ENCODE measurements around the gene RDH13. TPM values are rescaled to one million over a fixed set of nuclear protein-coding genes. Genes with fewer than 3 reads are reported as not detected.
"Not testable (repeated sequence)": the region's sequence is repeated elsewhere in the genome, so short reads cannot be mapped to it uniquely, and the experiment has no call there.

RDH13 gene
- total and polyA plus RNA-seq, 2 experiments from 2014 or later: 28.0 to 36.5 TPM

DNA sequence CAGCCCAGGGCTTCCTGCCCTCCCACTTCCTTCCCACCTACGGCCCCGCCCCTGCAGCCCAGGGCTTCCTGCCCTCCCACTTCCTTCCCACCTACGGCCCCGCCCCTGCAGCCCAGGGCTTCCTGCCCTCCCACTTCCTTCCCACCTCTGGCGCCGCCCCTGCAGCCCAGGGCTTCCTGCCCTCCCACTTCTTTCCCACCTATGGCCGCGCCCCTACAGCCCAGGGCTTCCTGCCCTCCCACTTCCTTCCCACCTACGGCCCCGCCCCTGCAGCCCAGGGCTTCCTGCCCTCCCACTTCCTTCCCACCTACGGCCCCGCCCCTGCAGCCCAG lies 35.8 kb downstream of the RDH13 start:
- H3K4me2 ChIP-seq; H3K36me3 ChIP-seq (ENCODE audit: insufficient read depth); H3K27me3 ChIP-seq (ENCODE audit: insufficient read depth); DNase-seq (ENCODE audit: low spot score); H3K4me3 ChIP-seq; ATAC-seq; H3K9me2 ChIP-seq (ENCODE audit: insufficient read depth); H3K4me1 ChIP-seq (ENCODE audit: insufficient read depth); H2AFZ ChIP-seq; H3K36me3 Mint-ChIP-seq (ENCODE audit: low read depth); H3K27ac ChIP-seq (ENCODE audit: low read depth); H3K4me1 Mint-ChIP-seq; H3K4me3 Mint-ChIP-seq; H3K27me3 Mint-ChIP-seq (ENCODE audit: insufficient read depth, low read depth, poor library complexity); H3K27ac Mint-ChIP-seq: not testable (repeated sequence)
- peaks cover 25% of the 10 kb centered on the region; the same call in 1 of the 2 replicates for H3F3A ChIP-seq (replicated peaks; ENCODE audit: low read depth)
- peaks cover 32% of the 10 kb centered on the region for H3K9me3 Mint-ChIP-seq
- H3K79me2 ChIP-seq (replicated peaks; ENCODE audit: insufficient read depth): peaks cover 82% of the 10 kb centered on the region
- H4K20me1 ChIP-seq (replicated peaks; ENCODE audit: insufficient read depth): peaks cover 15% of the 10 kb centered on the region

DNA sequence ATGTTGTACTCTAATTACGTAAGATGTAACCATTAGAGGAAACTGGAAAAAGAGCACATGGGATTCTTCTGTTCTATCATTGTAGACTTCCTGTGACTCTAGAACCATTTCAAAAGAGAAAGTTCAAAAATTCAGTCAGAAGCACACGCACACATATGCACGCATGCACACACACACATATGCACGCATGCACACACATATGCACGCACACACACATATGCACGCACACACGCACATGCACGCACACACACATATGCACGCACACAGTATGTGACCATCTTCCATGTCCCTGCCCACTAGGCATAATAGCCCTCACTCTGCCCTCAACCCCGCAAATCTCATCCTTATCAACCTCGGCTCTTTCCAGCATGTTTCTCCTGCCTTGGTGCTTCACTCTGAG lies 38.8 kb downstream of the RDH13 start:
- no peak overlapping the region for H3K4me2 ChIP-seq
- no peak for TF ChIP-seq ZNF331 (CRISPR knock-in tag; IDR thresholded peaks at IDR 0.05; ENCODE audit: low read depth)
- TF ChIP-seq ETS1 (IDR thresholded peaks at IDR 0.05): no peak
- no peak for TF ChIP-seq NANOG (IDR thresholded peaks at IDR 0.05; ENCODE audit: borderline replicate concordance)
- no peak for TF ChIP-seq CTCF (conservative IDR thresholded peaks at IDR 0.05; ENCODE audit: low read depth in 2 of 2)
- no peak for TF ChIP-seq JUNB (IDR thresholded peaks at IDR 0.05; ENCODE audit: unreplicated experiment)
- no peak for TF ChIP-seq POLR2AphosphoS5 (IDR thresholded peaks at IDR 0.05; ENCODE audit: low read depth)
- DNase-seq (ENCODE audit: low spot score) (no peak), ATAC-seq (no peak)
- peaks cover 86% of the 10 kb centered on the region for H3K79me2 ChIP-seq (replicated peaks; ENCODE audit: insufficient read depth)
- Mint-ChIP-seq H3K27ac (no peak overlapping the region), H3K4me1 (no peaks in the 10 kb centered on the region), H3K4me3 (no peak overlapping the region), H3K36me3 (ENCODE audit: low read depth) (peaks cover 6% of the 10 kb centered on the region), H3K9me3 (peaks cover 46% of the 10 kb centered on the region), H3K27me3 (ENCODE audit: insufficient read depth, low read depth, poor library complexity) (peaks cover 6% of the 10 kb centered on the region)
- H3K27me3 ChIP-seq (ENCODE audit: insufficient read depth): no peaks in the 10 kb centered on the region
- peaks cover 7% of the 10 kb centered on the region for H3K9me2 ChIP-seq (ENCODE audit: insufficient read depth)
- H3K27ac ChIP-seq (ENCODE audit: low read depth): no peak overlapping the region
- H2AFZ ChIP-seq: no peak overlapping the region
- H3K4me3 ChIP-seq: no peak overlapping the region
- no peaks in the 10 kb centered on the region for H3K4me1 ChIP-seq (ENCODE audit: insufficient read depth)
- H4K20me1 ChIP-seq (replicated peaks; ENCODE audit: insufficient read depth): peaks cover 3% of the 10 kb centered on the region; the same call in 1 of the 2 replicates
- 0 out of 2 replicates have a peak, but pooled peaks cover 22% of the 10 kb centered on the region for H3F3A ChIP-seq (replicated peaks; ENCODE audit: low read depth)
- H3K36me3 ChIP-seq (ENCODE audit: insufficient read depth): no peaks in the 10 kb centered on the region

DNA sequence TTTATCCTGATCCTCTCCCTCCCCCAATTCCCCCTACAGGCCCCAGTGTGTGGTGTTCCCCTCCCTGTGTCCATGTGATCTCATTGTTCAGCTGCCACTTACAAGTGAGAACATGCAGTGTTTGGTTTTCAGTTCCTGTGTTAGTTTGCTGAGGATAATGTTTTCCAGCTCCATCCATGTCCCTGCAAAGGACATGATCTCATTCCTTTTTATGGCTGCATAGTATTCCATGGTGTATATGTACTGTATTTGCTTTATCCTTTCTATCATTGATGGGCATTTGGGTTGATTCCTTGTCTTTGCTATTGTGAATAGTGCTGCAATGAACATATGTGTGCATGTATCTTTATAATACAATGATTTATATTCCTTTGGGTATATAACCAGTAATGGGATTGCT lies 42.6 kb downstream of the RDH13 start:
- H3K4me3 ChIP-seq; H3K4me3 Mint-ChIP-seq; H3K4me1 Mint-ChIP-seq; H2AFZ ChIP-seq; H4K20me1 ChIP-seq (replicated peaks; ENCODE audit: insufficient read depth); ATAC-seq; DNase-seq (ENCODE audit: low spot score); H3K9me2 ChIP-seq (ENCODE audit: insufficient read depth); H3F3A ChIP-seq (replicated peaks; ENCODE audit: low read depth); H3K36me3 ChIP-seq (ENCODE audit: insufficient read depth); H3K36me3 Mint-ChIP-seq (ENCODE audit: low read depth); H3K4me2 ChIP-seq; H3K27ac Mint-ChIP-seq; H3K4me1 ChIP-seq (ENCODE audit: insufficient read depth); H3K27ac ChIP-seq (ENCODE audit: low read depth); H3K27me3 ChIP-seq (ENCODE audit: insufficient read depth); H3K27me3 Mint-ChIP-seq (ENCODE audit: insufficient read depth, low read depth, poor library complexity): not testable (repeated sequence)
- peaks cover 43% of the 10 kb centered on the region for H3K9me3 Mint-ChIP-seq
- peaks cover 93% of the 10 kb centered on the region for H3K79me2 ChIP-seq (replicated peaks; ENCODE audit: insufficient read depth)
